ENCODE data around the gene NF1. TPM values are rescaled to one million over a fixed set of nuclear protein-coding genes. Genes with fewer than 3 reads are reported as not detected.

NF1 gene
- total RNA-seq, 3 donors from 2014 or later = 61.6 to 129 (median 97.7) TPM

- DNase-seq (ENCODE audit: low spot score in 2 of 2) = no peak
- TF ChIP-seq POLR2AphosphoS5 (IDR thresholded peaks at IDR 0.05) (no peak), POLR2A (IDR thresholded peaks at IDR 0.05) (no peak), CTCF (IDR thresholded peaks at IDR 0.05) (no peak)
- H3K4me3 ChIP-seq = no peak overlapping the region
Observed at GRCh38 chr17:31136319-31136718, 41.5 kb downstream of the NF1 start.

GRCh38 chr17:31140111-31140510 lies 45.3 kb downstream of the NF1 start:
- TF ChIP-seq CTCF (IDR thresholded peaks at IDR 0.05) = no peak
- no peak for TF ChIP-seq POLR2A (IDR thresholded peaks at IDR 0.05)
- TF ChIP-seq POLR2AphosphoS5 (IDR thresholded peaks at IDR 0.05) = no peak
- intact Hi-C loops (cut with DNase I; ENCODE audit: low total_unique reads) = no loop called here
- Histone ChIP-seq H3K27me3 (no peaks in the 10 kb centered on the region), H3K27ac (no peak overlapping the region), H3K4me1 (no peaks in the 10 kb centered on the region), H3K36me3 (no peaks in the 10 kb centered on the region), H3K9me3 (no peaks in the 10 kb centered on the region), H3K4me3 (no peak overlapping the region)
- no peak for DNase-seq (ENCODE audit: low spot score in 2 of 2)

More at GRCh38 chr17:31136319-31136718, 41.5 kb downstream of the NF1 start:
- no peaks in the 10 kb centered on the region for H3K36me3 ChIP-seq
- H3K9me3 ChIP-seq = no peaks in the 10 kb centered on the region
- intact Hi-C loops (cut with DNase I; ENCODE audit: low total_unique reads) = no loop called here
- H3K4me1 ChIP-seq = no peaks in the 10 kb centered on the region
- H3K27me3 ChIP-seq = no peaks in the 10 kb centered on the region
- H3K27ac ChIP-seq = no peak overlapping the region

- intact Hi-C loops (cut with DNase I; ENCODE audit: low total_unique reads) = no loop called here
- H3K27me3 ChIP-seq = no peaks in the 10 kb centered on the region
- H3K4me3 ChIP-seq = no peak overlapping the region
- no peaks in the 10 kb centered on the region for H3K36me3 ChIP-seq
- H3K4me1 ChIP-seq = no peaks in the 10 kb centered on the region
- no peak overlapping the region for H3K27ac ChIP-seq
- no peak for TF ChIP-seq CTCF (IDR thresholded peaks at IDR 0.05)
- TF ChIP-seq POLR2A (IDR thresholded peaks at IDR 0.05) = no peak
- no peak for TF ChIP-seq POLR2AphosphoS5 (IDR thresholded peaks at IDR 0.05)
- no peak for DNase-seq (ENCODE audit: low spot score in 2 of 2)
- no peaks in the 10 kb centered on the region for H3K9me3 ChIP-seq
Observed at GRCh38 chr17:31144428-31144827, 49.7 kb downstream of the NF1 start.

GRCh38 chr17:31144836-31145235 lies 50.1 kb downstream of the NF1 start:
- intact Hi-C loops (cut with DNase I; ENCODE audit: low total_unique reads) = loop anchor here (5.0 kb wide), 1 partner anchor 692 kb away; no protein-coding TSS in a partner anchor
- Histone ChIP-seq H3K27ac (no peak overlapping the region), H3K4me1 (no peaks in the 10 kb centered on the region), H3K27me3 (no peaks in the 10 kb centered on the region), H3K4me3 (no peak overlapping the region), H3K9me3 (no peaks in the 10 kb centered on the region), H3K36me3 (no peaks in the 10 kb centered on the region)
- no peak for DNase-seq (ENCODE audit: low spot score in 2 of 2)
- TF ChIP-seq POLR2AphosphoS5 (IDR thresholded peaks at IDR 0.05) = no peak
- TF ChIP-seq POLR2A (IDR thresholded peaks at IDR 0.05) = no peak
- no peak for TF ChIP-seq CTCF (IDR thresholded peaks at IDR 0.05)

GRCh38 chr17:31147507-31148202 lies 52.9 kb downstream of the NF1 start:
- Histone ChIP-seq H3K27ac (no peak overlapping the region), H3K36me3 (no peaks in the 10 kb centered on the region), H3K9me3 (no peaks in the 10 kb centered on the region), H3K27me3 (no peaks in the 10 kb centered on the region), H3K4me1 (no peaks in the 10 kb centered on the region), H3K4me3 (no peak overlapping the region)
- DNase-seq (ENCODE audit: low spot score in 2 of 2) = no peak
- TF ChIP-seq POLR2AphosphoS5 (IDR thresholded peaks at IDR 0.05) = no peak
- TF ChIP-seq POLR2A (IDR thresholded peaks at IDR 0.05) = no peak
- TF ChIP-seq CTCF (IDR thresholded peaks at IDR 0.05) = no peak
- intact Hi-C loops (cut with DNase I; ENCODE audit: low total_unique reads) = loop anchor here (5.0 kb wide), 1 partner anchor 690 kb away; no protein-coding TSS in a partner anchor
